PFSK-1 (cell line): Measurements from ENCODE around the gene KLHL22.

Experiments used
- POLR2AphosphoS5 ChIP-seq: IDR thresholded peaks from 2 replicates; pipeline ENCODE4 v1.6.1; 2012; ENCODE audit warnings: low read depth, mild to moderate bottlenecking, control low read depth, low read length, moderate library complexity
- TAF1 ChIP-seq: IDR thresholded peaks from 2 replicates; pipeline ENCODE4 v1.6.1; 2012; ENCODE audit warnings: low read length, control low read depth, borderline replicate concordance; ENCODE audit not compliant: insufficient read depth

DNA sequence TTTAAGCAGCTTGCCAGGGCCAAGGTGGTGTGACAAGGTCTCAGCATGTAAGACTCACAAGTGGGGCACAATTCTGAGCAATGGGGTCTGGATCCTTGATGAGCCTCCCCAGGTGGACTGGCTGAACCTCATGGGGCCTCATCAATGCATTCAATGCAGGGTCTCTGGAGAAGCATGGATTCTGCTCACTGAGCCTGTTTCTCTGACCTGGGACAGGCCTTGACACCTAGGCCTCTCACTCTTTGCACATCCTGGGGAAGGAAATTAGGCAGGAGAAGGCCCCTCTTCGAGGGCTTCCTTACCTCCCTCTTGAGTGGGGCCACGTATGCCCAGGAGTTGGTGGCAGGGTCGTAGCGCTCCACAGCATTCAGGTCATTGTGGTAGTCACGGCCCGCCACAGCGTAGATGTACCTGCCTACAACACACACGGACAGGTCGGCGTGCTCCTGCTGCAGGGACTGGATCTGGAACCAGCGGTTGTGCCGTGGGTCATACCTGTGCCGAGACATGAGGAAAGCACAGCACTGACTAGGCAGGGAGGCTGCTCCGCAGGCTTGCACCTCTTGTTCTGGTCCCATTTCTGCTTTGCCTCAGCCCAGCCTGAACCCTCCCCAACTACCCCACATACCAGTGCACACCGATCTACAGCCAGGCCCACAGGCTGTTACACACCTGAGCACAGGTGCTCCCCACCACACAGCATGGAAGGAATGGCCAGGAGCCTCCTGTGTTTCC, 37.9 kb downstream of the KLHL22 start:
- TF ChIP-seq POLR2AphosphoS5 (no peak), TAF1 (no peak)
